HG03457 (cell line): Measurements from ENCODE around the gene PAX6.
"Not testable (repeated sequence)": the region's sequence is repeated elsewhere in the genome, so short reads cannot be mapped to it uniquely, and the experiment has no call there.

Experiments used
- ATAC-seq: cut with Tn5 transposase; IDR thresholded peaks from one replicate; pipeline ENCODE4 v1.9.1; 2021; ENCODE audit warnings: moderate number of reproducible peaks; ENCODE audit not compliant: unreplicated experiment

Gene PAX6

DNA sequence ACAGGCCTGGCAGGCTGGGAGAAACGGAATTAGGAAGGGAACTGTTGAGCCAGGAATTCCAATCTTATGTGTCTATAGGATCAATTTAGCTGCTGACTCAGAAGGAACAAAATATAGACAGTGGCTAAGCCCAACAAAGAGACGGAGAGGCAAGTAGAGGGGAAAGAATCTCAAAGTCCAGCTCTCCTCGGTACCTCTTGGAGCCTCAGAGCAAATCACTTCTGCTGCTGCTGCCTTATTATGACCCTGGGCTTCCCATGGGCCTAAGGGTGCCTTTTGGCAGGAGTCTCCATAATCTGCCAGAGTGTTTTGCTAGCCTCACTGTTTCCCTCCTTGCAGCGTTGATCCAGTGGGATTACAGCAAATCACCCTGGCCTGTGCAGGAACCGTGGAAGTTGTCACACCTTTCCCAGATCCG is 31.7 kb downstream of the PAX6 start:
- ATAC-seq, result no peak

DNA sequence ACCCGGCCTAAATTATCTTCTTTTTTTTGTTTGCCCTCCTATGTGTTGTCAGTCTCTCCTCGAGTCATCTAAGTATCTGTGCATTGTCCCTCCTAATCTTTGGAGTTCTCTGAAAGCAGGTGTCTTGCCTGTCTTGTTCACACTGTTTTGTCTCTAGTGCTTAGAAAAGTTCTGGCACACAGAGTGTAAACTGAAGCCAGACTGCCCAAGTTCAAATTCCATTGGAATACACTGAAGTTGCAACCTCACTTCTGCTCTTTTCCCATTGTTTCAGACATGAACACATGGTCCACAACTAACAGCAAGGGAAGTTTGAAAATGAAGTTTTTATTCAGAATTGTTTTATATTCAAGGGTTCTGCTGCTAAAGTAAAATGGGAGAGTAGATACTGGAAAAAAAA is 38.7 kb downstream of the PAX6 start:
- no peak for ATAC-seq

DNA sequence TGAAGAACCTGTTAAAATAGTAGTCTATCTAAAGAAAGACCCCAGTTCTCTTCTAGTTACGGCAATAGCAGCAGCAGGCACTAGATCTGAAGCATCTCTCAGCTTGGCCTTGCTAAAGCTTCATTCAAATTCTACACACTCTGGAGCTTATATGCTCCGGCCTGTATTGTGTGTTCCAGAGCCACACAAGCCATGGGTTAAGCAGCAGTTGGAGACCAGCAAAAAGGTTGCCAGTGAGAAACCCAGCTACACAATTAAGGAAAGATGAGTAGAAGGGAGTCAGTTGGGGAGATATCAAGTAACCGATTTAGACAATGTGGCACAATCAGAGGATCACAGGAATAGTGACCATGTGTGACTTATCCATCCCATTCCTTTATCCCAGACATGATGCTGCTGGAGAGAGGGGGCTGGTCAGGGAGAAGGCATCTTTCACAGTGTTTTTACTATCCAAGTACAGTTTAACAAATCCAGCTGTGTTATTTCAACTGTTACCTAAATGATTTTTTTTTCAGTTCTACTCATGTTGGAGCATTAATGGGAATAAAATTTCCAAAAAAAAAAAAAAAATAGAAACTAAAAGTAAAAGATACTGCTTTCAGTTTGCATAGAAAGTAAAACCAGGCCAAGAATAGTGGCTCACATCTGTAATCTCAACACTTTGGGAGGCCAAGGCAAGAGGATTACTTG is 41.0 kb downstream of the PAX6 start:
- no peak for ATAC-seq

DNA sequence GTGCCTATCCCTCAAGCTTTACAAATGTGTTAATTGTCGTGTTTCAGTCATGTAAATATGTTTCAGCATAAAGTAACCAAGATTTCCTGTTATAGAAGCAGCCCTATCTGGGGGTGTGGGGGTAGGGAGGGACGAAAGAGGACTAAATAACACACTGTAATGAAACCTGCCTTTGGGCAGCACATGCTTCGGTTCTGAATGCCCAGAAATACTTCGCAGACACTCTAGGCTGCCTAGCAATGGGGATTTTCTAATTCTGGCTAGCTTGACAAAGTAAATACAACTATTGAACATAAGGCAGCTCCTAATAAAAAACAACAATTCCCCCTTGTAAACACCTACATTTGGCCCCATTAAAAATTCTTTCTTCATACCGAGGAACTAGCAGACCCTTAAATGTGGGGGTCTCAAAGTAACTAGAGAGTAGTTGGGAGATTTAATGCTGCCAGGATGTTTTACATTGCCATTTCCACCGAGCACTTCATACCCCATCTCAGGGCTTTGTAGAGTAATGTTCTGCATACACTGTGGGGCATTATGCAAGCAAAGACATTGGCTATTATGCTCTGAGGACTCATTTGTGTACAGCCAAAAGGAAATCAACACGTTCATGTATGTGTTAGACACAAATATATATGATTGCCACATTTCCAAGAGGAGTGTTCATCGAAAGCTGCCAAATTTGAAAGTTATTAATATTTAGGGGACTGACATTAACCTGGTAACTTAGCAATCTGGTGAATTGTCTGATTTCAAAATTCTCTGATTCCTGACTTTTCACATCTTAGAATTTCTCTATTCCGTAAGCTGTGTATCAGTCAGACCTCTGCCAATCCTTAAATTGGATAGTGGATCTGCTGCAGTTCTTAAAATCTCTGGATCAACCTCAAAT is 42.1 kb downstream of the PAX6 start:
- ATAC-seq, result no peak

DNA sequence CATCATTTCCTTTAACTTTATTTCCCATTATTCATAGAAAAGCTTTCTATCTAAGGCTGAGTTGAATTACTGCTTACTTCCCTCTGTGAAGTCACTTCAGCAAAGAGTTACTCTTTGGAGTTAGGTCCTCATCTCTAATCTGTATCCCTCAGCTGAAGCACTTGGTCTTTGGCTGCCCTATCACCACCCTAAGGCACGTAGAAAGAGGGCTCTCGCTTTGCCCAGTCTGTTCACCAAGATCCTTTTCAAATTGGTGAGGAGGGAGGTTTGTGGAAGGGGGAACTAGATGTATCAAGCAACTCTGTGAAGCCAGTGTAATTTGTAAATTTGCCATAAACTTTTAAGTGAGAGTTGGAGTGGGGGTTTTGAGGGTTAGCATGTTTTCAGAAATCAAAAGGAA is 43.4 kb downstream of the PAX6 start:
- ATAC-seq, result no peak

DNA sequence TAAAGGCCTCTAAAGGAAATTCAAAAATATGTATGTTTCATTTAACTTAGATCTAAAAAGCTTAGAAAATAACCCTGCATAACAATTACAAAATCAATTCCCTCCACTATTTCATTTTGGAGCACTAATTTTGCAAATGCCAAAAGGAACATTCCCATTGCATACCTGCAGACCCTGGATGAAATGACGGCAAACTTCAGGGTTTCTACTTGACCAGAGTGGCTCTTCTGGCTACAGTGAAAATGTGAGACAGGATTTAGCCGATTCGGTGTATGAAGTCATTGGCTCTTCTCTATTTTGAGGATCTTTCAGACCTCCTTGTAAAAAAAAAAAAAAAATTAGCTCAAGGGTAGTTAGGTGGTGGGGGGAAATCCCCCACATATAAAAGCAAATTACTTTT is 44.1 kb downstream of the PAX6 start:
- ATAC-seq, result no peak

DNA sequence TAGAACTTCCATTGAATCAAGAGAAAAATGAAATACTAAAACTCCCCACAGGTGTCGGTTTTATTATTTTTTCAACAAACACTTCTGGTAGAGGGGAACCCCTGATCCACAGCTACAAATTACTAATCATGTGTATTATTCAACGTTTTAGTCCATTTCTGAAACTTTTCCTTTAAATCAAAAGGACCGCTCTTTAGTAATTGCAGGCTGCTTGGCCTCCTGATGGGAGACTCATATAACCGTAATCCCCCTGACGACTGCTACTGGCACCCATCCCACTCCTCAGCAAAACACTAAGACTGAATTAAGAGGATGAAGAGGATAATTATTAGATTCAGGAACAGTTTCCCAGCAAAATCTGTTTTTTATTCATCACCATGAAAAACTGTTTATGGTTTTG is 46.4 kb downstream of the PAX6 start:
- no peak for ATAC-seq

DNA sequence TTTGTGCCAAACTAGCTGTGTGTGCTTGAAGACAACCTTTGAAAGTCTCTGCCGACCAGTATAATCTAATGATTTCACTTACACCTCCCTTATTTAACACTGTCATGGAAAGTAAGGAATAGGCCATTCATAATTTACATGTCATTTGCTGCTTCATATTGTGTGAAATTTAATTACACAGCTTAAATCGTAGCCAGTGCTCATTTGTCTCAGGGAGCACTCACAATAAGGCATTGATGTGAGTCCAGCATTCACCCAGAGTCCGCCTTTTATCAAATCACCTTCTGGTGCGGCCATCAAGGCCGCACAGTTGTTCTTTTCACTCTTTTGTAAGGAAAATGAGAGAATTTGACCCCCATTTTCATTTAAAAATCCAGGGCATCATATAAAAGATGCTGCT is 46.9 kb downstream of the PAX6 start:
- no peak for ATAC-seq

DNA sequence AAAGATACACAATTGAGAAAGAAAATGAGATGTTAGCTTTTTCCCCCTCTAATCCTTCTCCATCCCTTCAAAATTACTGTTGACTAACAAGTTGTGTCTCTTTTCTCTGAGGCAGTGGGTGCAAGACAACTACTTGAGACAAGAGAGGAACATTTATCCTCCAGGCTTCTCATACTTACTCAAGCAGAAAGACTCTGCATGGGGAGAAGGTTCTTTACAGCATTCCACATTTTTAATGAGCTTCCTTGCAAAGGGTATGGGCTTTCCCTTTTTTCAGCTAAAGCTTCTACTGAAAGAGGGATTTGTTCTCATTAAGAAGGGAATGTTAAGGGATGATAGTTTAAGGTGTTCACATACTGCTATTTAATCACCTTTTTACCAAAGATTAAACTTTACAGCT is 47.8 kb downstream of the PAX6 start:
- ATAC-seq, result no peak

DNA sequence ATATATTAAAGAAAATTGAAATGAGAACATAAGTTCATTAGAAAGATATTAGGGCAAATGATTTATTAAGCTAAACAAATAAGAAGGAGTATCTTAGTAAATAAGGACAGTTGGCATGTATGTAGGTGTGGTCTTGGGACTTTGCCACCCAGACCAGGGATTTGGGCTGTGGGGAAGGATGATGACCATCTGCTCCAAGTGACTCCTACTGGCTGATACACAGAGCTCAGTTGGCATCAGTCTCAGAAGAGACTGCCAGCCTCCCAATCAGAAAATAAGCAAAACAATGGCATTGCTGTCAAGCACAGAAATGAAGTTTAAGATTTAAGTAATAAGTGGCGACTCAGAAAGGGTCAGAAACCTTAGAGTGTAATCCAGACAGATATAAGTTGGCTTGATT is 49.5 kb downstream of the PAX6 start:
- no peak for ATAC-seq

DNA sequence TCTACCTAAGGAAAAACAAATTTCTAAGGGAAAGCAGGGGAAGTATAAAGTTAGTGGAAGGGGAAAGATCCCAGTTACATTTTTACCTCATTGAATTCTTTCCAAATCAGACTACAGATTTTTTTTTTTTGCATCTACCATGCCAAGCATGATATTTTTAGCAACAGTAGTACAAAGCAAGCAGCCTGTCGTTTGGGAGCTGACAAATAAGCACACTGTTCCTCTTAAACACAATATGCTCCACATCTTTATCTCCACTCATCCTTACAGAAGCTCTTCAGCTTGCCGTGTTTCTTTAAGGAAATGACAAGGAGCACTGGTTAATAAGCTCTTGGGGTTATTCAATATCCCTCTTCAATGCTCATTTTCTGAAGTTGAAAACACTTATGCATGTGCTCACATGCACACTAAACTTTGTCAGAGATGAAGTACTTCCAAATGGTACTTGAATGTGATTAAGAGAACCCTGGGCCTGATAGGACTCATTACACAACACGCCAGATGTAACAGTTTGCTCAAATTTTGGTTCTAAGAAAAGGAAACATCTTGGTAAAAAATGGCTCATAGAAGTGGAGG is 53.8 kb downstream of the PAX6 start:
- ATAC-seq, result no peak

DNA sequence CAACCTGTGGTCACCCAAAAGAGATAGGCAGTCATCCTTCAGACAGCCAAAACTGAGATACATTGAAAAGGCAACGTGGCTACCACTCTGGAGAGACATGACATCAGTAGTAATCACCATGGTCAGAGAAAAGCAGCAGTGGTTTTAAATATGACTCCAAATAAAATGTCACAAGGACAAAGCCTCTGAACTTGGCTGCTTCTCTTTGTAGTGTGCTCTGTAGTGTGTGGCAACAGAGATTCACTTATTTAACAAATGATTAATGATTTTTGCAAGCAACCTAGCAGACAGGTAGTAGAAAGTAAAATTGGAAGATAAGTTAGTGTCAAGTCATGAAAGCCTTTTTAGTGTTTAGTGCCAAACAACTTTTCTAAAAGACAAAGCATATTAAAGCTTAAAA is 63.5 kb downstream of the PAX6 start:
- ATAC-seq, result no peak

DNA sequence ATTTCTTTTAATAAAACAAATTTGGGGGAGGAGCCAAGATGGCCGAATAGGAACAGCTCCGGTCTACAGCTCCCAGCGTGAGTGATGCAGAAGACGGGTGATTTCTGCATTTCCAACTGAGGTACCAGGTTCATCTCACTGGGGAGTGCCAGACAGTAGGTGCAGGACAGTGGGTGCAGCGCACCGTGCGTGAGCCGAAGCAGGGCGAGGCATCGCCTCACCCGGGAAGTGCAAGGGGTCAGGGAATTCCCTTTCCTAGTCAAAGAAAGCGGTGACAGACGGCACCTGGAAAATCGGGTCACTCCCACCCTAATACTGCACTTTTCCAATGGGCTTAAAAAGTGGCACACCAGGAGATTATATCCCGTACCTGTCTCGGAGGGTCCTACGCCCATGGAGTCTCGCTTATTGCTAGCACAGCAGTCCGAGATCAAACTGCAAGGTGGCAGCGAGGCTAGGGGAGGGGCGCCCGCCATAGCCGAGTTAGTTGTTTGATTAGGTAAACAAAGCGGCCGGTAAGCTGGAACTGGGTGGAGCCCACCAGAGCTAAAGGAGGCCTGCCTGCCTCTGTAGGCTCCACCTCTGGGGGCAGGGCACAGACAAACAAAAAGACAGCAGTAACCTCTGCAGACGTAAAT is 70.3 kb downstream of the PAX6 start:
- not testable (repeated sequence) for ATAC-seq

DNA sequence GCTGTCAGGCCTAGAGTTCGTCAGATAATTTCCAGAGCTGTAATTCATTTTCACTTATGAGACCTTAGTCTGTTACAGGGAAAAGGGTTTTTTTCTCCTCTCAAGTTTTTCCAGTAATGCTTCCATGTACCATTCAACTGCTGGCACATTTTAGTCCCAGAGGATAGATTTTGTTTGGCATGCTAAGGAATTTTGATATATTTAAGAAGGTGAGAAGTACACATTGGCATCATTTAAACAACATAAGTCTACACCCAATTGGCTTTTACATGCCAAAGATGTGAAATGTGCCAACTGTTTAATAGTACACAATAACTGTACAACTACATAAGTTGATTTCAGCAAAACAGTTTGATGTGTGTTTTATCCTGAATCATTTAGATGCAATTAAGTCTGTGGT is 71.0 kb downstream of the PAX6 start:
- ATAC-seq, result no peak
